Astrocyte (in vitro differentiated cells and primary cell): ENCODE results near the gene TAGLN. TPM values are rescaled to one million over a fixed set of nuclear protein-coding genes. Genes with fewer than 3 reads are reported as not detected.

ENCODE experiments used
- DNase-seq: peaks from one replicate; pipeline ENCODE4 v3.0.0-alpha.2; 2010; ENCODE audit warnings: low read depth
- FAIRE-seq: peaks from 2 replicates; lab custom pipeline; 2011; peaks lifted over from hg19 to GRCh38; lab: Jason Lieb, UNC
- H2AFZ ChIP-seq: 2 replicates; pipeline ENCODE4 v1.6.0; 2012; ENCODE audit warnings: low read depth, low read length, inconsistent platforms
- H3K27ac ChIP-seq: 2 replicates; pipeline ENCODE4 v1.5.1; 2011; ENCODE audit warnings: low read depth, low read length, inconsistent platforms
- H3K27me3 ChIP-seq: 2 replicates; pipeline ENCODE4 v1.6.0; 2011; ENCODE audit warnings: low read length, inconsistent platforms; ENCODE audit not compliant: insufficient read depth
- H3K36me3 ChIP-seq: 2 replicates; pipeline ENCODE4 v1.5.1; 2011; ENCODE audit warnings: low read length, inconsistent platforms; ENCODE audit not compliant: insufficient read depth
- H3K4me1 ChIP-seq: 2 replicates; pipeline ENCODE4 v1.5.1; 2011; ENCODE audit warnings: low read length, inconsistent platforms; ENCODE audit not compliant: insufficient read depth
- H3K4me2 ChIP-seq: 2 replicates; pipeline ENCODE4 v1.6.0; 2012; ENCODE audit warnings: low read length, inconsistent platforms
- H3K4me3 ChIP-seq: 2 replicates; pipeline ENCODE4 v1.5.1; 2011; ENCODE audit warnings: low read depth, mild to moderate bottlenecking, low read length, inconsistent platforms; ENCODE audit not compliant: insufficient read depth
- H3K79me2 ChIP-seq: 2 replicates; pipeline ENCODE4 v1.6.0; 2012; ENCODE audit warnings: mild to moderate bottlenecking, low read length, inconsistent platforms; ENCODE audit not compliant: insufficient read depth
- H3K9ac ChIP-seq: 2 replicates; pipeline ENCODE4 v1.6.0; 2012; ENCODE audit warnings: mild to moderate bottlenecking, low read length, inconsistent platforms
- H3K9me3 ChIP-seq: 2 replicates; pipeline ENCODE4 v1.5.1; 2012; ENCODE audit warnings: low read depth, mild to moderate bottlenecking, low read length, inconsistent platforms; ENCODE audit not compliant: insufficient read depth
- H4K20me1 ChIP-seq: 2 replicates; pipeline ENCODE4 v1.6.0; 2012; ENCODE audit warnings: low read length, inconsistent platforms; ENCODE audit not compliant: insufficient read depth
- H3K27ac Mint-ChIP-seq: one replicate; pipeline ENCODE4 v1.8.0; 2021; ENCODE audit warnings: mild to moderate bottlenecking, mixed read lengths; ENCODE audit not compliant: unreplicated experiment
- H3K27me3 Mint-ChIP-seq: one replicate; pipeline ENCODE4 v1.8.0; 2021; ENCODE audit warnings: low read depth, mixed read lengths; ENCODE audit not compliant: unreplicated experiment
- H3K36me3 Mint-ChIP-seq: one replicate; pipeline ENCODE4 v1.8.0; 2021; ENCODE audit warnings: low read depth, mixed read lengths; ENCODE audit not compliant: unreplicated experiment
- H3K4me1 Mint-ChIP-seq: one replicate; pipeline ENCODE4 v1.8.0; 2021; ENCODE audit warnings: low read depth, mixed read lengths; ENCODE audit not compliant: unreplicated experiment
- H3K4me3 Mint-ChIP-seq: one replicate; pipeline ENCODE4 v1.8.0; 2021; ENCODE audit warnings: mild to moderate bottlenecking, moderate library complexity, mixed read lengths; ENCODE audit not compliant: unreplicated experiment
- H3K9me3 Mint-ChIP-seq: one replicate; pipeline ENCODE4 v1.8.0; 2021; ENCODE audit warnings: mild to moderate bottlenecking, mixed read lengths; ENCODE audit not compliant: unreplicated experiment
- EZH2 ChIP-seq: IDR thresholded peaks from 2 replicates; pipeline ENCODE4 v1.6.1; 2012; ENCODE audit warnings: mild to moderate bottlenecking, low read length, inconsistent platforms; ENCODE audit not compliant: insufficient read depth
- total RNA-seq: library from RNA; stranded (reverse); gene quantifications from 2 replicates; pipeline ENCODE4 v1.2.1, GENCODE V29; 2021
- TF ChIP-seq, protein P1 (sequence below): IDR thresholded peaks from 2 replicates; pipeline ENCODE4 v1.5.1; 2011; ENCODE audit warnings: low read depth, mild to moderate bottlenecking, inconsistent platforms, low read length, moderate library complexity; ENCODE audit not compliant: insufficient read depth

The TAGLN gene
- total RNA-seq, 1 donor from 2014 or later: 4,004 TPM

DNA sequence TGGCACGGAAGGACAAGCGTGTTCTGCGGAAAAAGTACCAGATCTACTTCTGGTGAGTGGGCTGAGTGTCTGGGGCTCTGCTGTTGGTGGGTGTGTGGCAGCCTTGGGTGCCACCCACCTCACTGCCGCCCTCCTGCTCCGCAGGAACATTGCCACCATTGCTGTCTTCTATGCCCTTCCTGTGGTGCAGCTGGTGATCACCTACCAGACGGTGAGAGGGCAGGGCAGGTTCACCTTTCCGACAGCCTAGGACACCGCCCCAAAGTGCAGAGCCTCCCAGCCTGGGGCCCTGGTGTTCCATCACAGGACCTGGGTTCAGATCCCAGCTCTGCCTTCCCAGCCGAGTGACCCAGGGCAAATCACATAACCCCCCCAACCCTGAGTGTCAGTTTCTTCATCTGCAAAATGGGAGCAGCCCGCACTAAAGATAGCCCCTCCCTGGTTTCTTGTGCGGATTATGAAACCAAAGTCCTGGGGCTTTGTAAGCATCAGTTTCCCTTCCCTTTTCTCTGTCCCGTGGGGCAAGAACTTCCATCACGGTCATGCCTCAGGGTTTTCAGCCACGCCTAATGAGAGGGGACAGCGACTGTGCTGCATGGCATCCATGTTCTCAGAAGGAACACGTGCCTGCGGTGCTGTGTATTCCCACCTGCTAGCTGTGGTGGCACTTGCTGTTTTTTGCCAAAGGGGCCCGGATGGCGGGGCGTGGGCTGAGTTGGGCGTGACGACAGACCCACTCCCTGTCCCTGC is 9.8 kb upstream of the TAGLN start:
- DNase-seq (no peak), FAIRE-seq (no peak)
- Mint-ChIP-seq H3K36me3 (peaks cover 39% of the 10 kb centered on the region), H3K27me3 (no peaks in the 10 kb centered on the region), H3K9me3 (no peaks in the 10 kb centered on the region), H3K4me1 (peaks cover 3% of the 10 kb centered on the region), H3K27ac (no peak overlapping the region), H3K4me3 (no peak overlapping the region)
- Histone ChIP-seq H3K36me3 (peaks cover 14% of the 10 kb centered on the region), H3K9ac (no peak overlapping the region), H3K9me3 (no peaks in the 10 kb centered on the region), H4K20me1 (no peaks in the 10 kb centered on the region), H3K4me2 (no peak overlapping the region), H3K27me3 (no peaks in the 10 kb centered on the region), H3K4me3 (no peak overlapping the region), H3K27ac (no peak overlapping the region), H3K4me1 (no peaks in the 10 kb centered on the region), H3K79me2 (no peaks in the 10 kb centered on the region), H2AFZ (no peak overlapping the region)
- no peak for TF ChIP-seq EZH2
- TF ChIP-seq, protein P1, sequence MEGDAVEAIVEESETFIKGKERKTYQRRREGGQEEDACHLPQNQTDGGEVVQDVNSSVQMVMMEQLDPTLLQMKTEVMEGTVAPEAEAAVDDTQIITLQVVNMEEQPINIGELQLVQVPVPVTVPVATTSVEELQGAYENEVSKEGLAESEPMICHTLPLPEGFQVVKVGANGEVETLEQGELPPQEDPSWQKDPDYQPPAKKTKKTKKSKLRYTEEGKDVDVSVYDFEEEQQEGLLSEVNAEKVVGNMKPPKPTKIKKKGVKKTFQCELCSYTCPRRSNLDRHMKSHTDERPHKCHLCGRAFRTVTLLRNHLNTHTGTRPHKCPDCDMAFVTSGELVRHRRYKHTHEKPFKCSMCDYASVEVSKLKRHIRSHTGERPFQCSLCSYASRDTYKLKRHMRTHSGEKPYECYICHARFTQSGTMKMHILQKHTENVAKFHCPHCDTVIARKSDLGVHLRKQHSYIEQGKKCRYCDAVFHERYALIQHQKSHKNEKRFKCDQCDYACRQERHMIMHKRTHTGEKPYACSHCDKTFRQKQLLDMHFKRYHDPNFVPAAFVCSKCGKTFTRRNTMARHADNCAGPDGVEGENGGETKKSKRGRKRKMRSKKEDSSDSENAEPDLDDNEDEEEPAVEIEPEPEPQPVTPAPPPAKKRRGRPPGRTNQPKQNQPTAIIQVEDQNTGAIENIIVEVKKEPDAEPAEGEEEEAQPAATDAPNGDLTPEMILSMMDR: no peak

DNA sequence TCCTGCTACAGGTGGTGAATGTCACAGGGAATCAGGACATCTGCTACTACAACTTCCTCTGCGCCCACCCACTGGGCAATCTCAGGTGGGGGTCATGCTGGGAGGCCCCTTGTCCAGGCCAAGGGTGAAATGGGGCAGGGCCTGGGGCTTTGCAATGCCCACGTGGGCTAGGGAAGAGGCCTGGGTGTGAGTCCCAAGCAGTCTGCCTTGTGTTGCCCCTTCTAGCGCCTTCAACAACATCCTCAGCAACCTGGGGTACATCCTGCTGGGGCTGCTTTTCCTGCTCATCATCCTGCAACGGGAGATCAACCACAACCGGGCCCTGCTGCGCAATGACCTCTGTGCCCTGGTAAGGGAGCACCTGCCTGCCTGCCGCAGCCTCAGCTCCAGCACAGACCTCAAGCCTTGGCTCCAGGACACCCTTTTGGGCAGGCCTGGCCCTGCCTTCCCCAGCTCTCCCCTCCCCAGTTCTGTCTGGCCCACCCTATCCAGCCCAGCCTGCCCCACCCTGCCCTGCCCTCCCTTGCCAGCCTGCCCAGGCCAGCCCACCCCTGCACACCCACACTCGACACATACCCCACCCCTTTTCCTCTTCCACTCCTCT is 9.1 kb upstream of the TAGLN start:
- TF ChIP-seq, protein P1: no peak
- TF ChIP-seq EZH2: no peak
- no peaks in the 10 kb centered on the region for H3K9me3 Mint-ChIP-seq

More for the DNA sequence above, 9.1 kb upstream of the TAGLN start:
- H3K9me3 ChIP-seq: no peaks in the 10 kb centered on the region
- no peak for DNase-seq
- no peaks in the 10 kb centered on the region for H4K20me1 ChIP-seq
- Mint-ChIP-seq H3K27me3 (no peaks in the 10 kb centered on the region), H3K36me3 (peaks cover 43% of the 10 kb centered on the region), H3K4me3 (no peak overlapping the region), H3K4me1 (peaks cover 3% of the 10 kb centered on the region), H3K27ac (no peak overlapping the region)
- no peak overlapping the region for H3K27ac ChIP-seq
- H2AFZ ChIP-seq: no peak overlapping the region
- no peaks in the 10 kb centered on the region for H3K79me2 ChIP-seq
- H3K4me1 ChIP-seq: no peaks in the 10 kb centered on the region
- H3K27me3 ChIP-seq: no peaks in the 10 kb centered on the region
- FAIRE-seq: no peak
- H3K9ac ChIP-seq: no peak overlapping the region
- H3K36me3 ChIP-seq: peaks cover 14% of the 10 kb centered on the region
- H3K4me2 ChIP-seq: no peak overlapping the region
- no peak overlapping the region for H3K4me3 ChIP-seq
